CD4-positive, alpha-beta T cell treated with Interleukin-15 for 4 hours (primary cell): ENCODE data around the gene KCNH4.
"Not testable (repeated sequence)": the region's sequence is repeated elsewhere in the genome, so short reads cannot be mapped to it uniquely, and the experiment has no call there.

Source experiments
- DNase-seq: peaks from one replicate; pipeline ENCODE4 v3.0.0-alpha.2; 2020; ENCODE audit warnings: low spot score

Gene KCNH4

GRCh38 chr17:42178817-42179216 lies 2.1 kb downstream of the KCNH4 start:
- no peak for DNase-seq

DNA sequence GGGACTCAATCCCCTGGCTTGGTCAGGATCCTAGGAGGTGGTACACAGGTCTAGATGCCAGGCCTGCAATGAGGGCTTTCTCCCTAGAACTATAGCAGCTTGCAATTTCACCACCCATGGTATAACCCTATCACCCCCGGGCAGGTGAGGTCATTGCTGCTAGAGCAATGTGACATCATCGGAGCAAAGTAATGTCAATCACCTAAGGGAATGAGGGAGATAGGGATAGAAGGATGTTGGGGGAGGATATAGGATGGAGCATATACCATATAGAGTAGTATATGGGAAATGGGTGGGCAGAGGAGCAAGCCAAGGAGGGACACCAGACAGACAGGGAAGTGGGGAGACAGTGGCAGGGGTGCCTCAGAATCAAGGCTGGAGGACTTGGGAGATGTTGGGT lies 3.3 kb downstream of the KCNH4 start:
- DNase-seq = no peak

GRCh38 chr17:42174126-42174783 lies 6.7 kb downstream of the KCNH4 start:
- no peak for DNase-seq

DNA sequence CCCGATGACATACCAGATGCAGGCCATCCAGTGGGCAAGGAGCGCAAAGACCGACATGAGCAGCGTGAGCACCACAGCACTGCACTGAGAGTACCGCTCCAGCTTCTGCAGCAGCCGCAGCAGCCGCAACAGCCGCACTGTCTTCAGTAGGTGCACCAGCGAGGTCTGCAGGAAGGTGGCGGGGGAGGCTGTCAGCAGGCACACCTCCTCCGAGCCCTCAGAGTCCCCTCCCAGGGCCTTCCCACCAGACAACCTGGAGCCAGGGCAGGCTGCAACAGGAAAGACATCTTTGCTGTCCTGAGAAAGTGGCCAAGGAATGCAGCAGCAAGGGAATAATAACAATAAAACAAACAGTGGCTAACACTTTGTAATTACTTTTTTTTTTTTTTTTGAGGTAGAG lies 9.1 kb downstream of the KCNH4 start:
- no peak for DNase-seq

DNA sequence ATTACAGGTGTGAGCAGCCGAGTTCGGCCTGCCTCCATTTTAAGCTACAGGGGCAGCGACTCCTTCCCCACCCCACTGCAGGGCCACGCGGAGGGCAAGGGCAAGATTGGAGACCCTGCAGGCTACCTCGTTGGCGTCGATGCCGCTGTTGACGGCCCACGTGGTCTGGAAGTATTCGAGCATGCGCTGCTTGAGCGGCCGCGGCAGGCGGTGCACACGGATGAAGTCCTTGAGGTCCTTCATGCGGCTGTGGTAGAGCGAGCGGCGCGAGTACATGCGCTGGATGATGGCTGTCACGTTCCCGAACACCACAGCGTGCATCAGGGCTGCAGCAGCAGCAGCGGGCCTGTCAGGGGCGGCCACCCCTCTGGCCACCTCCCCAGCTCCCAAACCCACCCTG lies 11.6 kb downstream of the KCNH4 start:
- no peak for DNase-seq

- DNase-seq = no peak
These were observed 13.1 kb downstream of the KCNH4 start for GRCh38 chr17:42167807-42168206.

GRCh38 chr17:42166196-42166763 lies 14.7 kb downstream of the KCNH4 start:
- DNase-seq = no peak

- DNase-seq = no peak
These were observed 15.2 kb downstream of the KCNH4 start for GRCh38 chr17:42165751-42166150.

- DNase-seq = no peak
These were observed 17.1 kb downstream of the KCNH4 start for GRCh38 chr17:42163696-42164407.

GRCh38 chr17:42163113-42163512 lies 17.8 kb downstream of the KCNH4 start:
- peak; percentile 19 for DNase-seq

DNA sequence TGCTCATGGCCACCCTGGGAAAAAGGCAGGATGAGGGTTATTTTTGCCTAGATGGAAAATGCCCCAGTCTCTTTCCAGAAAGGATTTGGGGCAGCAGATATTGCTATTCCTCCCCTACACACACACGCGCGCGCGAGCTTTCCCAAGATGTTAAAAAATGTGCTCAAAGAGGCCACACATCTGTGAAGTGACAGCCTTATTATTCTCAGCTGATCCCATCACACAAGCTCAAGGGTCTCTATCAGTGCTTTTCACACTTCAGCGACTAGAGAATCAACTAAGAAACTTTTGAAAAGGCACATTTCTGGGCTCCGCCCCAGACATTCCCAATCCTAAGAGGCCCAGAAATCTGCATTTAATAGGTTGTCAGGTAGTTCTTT lies 20.4 kb downstream of the KCNH4 start:
- DNase-seq = no peak

GRCh38 chr17:42159796-42160530 lies 21.0 kb downstream of the KCNH4 start:
- DNase-seq = no peak

DNA sequence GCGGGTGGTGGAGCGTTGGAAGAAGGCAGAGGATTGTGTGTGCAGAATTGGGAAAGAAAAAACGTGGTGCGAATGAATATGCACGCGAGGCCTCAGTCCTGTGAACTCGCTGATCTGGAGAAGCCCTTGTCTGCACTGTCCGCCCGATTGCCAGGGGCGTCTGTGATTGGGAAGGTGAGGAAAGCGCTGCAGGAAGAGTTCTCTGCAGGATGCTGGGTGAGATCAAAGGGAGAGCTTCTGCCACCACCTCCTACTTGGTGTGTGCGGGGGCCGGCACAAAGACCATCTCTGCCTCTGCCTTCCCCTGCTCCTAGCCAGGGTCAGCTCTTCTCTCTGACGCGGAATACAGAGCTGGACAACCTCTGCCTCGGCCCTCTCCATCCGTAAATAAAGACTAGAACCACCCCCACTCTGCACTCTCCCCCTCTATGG lies 25.3 kb downstream of the KCNH4 start:
- no peak for DNase-seq

GRCh38 chr17:42153919-42154742 lies 26.8 kb downstream of the KCNH4 start:
- no peak for DNase-seq

GRCh38 chr17:42146911-42147607 lies 33.9 kb downstream of the KCNH4 start:
- DNase-seq = no peak

DNA sequence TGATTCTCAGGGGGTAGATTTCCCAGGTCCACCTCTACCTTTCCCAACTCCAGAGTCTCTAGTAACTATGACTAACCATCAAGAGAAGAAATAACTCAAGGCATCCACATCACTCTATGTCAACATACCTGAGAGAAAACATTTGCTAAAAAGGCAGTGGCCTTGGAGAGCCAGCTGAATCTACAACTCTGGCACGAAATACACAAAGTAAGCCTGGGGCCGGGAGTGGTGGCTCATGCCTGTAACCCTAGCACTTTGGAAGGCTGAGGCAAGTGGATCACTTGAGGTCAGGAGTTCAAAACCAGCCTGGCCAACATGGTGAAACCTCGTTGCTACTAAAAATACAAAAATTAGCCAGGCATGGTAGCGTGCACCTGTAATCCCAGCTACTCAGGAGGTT lies 37.8 kb downstream of the KCNH4 start:
- not testable (repeated sequence) for DNase-seq

DNA sequence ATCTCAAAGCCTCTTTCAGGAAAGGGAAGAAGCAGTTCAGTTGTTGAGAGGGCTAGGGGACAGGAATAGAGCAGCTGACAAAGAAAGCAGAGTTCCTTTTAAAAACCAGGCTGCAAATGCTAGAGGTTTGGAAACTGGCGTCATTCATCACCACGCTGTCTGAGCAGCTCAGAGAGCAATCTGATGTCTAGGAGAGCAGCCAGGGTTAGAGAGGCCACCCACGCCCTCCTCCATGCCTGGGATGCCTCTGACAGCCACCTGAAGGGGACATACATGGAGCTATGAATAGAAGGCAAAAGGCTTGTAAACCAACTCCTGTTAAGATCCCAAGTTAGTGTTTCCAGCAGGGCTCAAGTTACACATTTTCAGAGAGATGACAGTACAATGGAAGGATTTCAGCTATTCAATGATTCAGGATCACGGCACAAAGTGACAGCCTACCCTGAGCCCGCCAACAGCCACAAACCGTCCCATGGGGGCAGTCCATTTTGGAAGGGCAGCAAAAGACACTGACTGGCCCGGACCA lies 38.5 kb downstream of the KCNH4 start:
- no peak for DNase-seq

- DNase-seq = no peak
These were observed 39.6 kb downstream of the KCNH4 start for GRCh38 chr17:42141382-42141781.

- DNase-seq = not testable (repeated sequence)
These were observed 40.3 kb downstream of the KCNH4 start for GRCh38 chr17:42140690-42141089.

- DNase-seq = no peak
These were observed 42.0 kb downstream of the KCNH4 start for GRCh38 chr17:42138749-42139492.
